NCI-H146 treated with DMSO at 0.1 percent for 48 hours (cell line): Measurements from ENCODE around the gene CIC.
"Not testable (repeated sequence)": the region's sequence is repeated elsewhere in the genome, so short reads cannot be mapped to it uniquely, and the experiment has no call there.

ENCODE experiments used
- DNase-seq: peaks from one replicate; lab custom pipeline; 2025; ENCODE audit not compliant: unreplicated experiment; lab: John Stamatoyannopoulos, UW

CIC gene

GRCh38 chr19:42328106-42328505, 59.1 kb downstream of the CIC start:
- DNase-seq, result no peak

- no peak for DNase-seq
Observed at GRCh38 chr19:42328854-42329253, 59.8 kb downstream of the CIC start.

GRCh38 chr19:42330241-42330711, 61.2 kb downstream of the CIC start:
- no peak for DNase-seq

GRCh38 chr19:42331333-42331732, 62.3 kb downstream of the CIC start:
- not testable (repeated sequence) for DNase-seq

GRCh38 chr19:42332059-42332458, 63.0 kb downstream of the CIC start:
- DNase-seq, result no peak

DNA sequence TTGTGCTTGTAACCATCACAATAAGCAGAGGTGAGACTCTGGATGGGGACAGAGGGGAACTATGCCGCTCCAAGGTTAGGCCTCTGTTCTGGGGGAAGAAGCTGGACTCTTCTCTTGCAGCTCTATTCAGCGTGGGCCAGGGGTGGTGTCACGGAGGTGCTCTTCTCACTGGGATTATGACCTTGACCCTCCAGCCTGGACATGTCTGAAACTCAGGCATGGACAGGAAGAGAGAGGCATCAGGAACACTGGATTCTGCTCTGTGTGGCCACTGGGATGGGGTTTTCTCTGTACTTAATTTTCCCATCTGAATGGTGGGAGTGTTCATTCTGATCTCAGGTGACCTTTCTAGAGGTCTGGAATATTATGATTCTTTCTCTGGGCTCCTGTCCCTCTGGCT, 64.0 kb downstream of the CIC start:
- DNase-seq, result no peak

DNA sequence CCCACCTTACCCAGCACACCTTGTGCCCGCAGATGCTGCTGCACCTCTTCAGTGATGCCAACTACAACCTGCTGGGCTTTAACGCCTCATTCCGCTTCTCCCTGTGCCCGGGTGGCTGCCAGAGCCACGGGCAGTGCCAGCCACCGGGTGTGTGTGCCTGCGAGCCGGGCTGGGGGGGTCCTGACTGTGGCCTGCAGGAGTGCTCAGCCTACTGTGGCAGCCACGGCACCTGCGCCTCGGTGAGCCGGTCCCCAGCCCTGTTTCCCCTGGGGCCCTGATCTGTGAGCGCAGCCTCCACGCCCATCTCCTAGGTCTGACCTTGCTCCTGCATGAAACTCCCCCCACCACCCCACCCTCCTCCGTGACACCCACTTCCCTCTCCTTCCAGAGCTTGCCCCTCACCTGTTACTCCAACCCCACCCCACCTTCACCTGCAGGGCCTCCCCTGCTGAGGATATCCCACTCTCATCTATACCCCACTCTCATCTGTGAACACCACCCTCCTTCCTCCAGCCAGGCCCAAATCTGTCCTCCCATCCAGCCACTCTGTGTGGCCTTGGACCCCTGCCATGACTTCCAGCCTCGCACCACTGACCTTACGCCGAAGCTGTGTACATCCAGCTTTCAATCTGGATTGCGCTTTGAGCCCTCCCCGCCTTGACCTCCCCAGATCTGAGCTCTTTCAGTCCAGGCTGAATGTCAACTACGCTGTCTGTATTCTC, 65.1 kb downstream of the CIC start:
- DNase-seq, result no peak

- no peak for DNase-seq
Observed at GRCh38 chr19:42334697-42335373, 65.8 kb downstream of the CIC start.

DNA sequence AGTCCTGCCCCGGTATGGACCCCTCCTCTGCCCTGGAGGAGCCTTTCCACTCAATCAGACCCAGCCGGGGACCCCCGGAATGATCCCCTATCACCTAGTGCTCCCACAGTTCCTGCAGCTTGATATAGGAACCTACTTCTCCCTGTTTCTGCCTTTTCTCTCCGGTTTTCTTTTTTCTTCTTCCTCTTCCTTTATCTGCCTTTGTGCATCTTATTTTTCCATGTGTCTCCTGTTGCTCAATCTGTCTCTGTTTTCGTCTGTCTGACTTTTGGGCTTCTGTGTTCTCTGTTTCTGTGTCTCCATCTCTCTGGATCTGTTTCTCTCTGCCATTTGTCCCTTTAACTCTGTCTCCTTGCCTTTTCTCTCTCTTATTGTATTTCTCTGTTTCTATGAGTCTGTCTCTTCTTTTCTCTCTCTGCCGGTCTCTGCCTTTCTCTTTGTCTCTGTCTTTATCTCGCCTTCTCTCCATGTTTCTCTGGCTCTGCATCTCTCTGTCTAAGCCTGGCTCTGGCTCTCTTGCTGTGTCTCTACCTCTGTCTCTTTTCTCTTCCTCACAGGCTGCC, 66.4 kb downstream of the CIC start:
- DNase-seq, result no peak

DNA sequence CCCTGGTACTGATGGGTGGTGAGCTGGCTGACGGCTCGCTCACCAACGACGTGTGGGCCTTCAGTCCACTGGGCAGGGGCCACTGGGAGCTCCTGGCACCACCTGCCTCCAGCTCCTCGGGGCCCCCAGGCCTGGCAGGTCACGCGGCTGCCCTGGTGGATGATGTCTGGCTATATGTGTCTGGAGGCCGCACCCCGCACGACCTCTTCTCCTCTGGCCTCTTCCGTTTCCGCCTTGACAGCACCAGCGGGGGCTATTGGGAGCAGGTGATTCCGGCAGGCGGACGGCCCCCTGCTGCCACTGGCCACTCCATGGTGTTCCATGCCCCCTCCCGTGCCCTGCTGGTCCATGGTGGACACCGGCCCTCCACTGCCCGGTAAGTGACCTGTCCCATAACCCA, 66.9 kb downstream of the CIC start:
- no peak for DNase-seq

DNA sequence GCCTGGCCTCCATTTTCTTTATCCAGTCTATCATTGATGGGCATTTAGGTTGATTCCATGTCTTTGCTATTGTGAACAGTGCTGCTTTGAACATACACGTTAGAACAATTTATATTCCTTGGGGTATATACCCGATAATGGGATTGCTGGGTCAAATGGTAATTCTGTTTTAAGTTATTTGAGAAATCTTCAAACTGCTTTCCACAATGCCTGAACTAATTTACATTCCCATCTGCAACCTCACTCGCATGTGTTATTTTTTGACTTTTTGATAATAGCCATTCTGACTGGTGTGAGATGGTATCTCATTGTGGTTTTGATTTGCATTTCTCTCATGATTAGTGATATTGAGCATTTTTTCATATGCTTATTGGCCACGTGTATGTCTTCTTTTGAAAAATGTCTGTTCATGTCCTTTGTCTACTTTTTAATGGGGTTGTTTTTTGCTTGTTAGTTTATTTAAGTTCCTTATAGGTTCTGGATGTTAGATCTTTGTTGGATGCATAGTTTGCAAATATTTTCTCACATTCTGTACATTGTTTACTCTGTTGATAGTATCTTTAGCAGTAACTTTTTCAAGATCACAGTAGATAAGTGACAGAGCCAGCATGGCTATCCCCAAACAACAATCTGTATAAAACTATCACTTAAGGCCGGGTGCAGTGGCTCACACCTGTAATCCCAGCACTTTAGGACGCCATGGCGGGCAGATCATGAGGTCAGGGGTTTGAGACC, 70.2 kb downstream of the CIC start:
- DNase-seq, result not testable (repeated sequence)

DNA sequence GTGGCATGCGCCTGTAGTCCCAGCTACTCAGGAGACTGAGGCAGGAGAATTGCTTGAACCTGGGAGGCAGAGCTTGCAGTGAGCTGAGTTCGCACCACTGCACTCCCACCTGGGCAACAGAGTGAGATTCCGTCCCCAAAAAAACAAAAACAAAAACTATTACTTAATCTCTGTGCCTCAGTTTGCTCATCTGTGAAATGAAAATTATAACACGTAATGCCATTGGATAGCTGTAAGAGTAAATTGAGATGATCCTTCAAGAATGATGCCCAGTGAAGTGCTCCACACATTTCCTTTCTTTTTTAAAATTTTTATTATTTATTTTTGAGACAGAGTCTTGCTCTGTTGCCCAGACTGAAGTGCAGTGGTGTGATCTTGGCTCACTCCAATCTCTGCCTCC, 70.9 kb downstream of the CIC start:
- not testable (repeated sequence) for DNase-seq

- DNase-seq, result no peak
Observed at GRCh38 chr19:42343344-42344110, 74.5 kb downstream of the CIC start.

DNA sequence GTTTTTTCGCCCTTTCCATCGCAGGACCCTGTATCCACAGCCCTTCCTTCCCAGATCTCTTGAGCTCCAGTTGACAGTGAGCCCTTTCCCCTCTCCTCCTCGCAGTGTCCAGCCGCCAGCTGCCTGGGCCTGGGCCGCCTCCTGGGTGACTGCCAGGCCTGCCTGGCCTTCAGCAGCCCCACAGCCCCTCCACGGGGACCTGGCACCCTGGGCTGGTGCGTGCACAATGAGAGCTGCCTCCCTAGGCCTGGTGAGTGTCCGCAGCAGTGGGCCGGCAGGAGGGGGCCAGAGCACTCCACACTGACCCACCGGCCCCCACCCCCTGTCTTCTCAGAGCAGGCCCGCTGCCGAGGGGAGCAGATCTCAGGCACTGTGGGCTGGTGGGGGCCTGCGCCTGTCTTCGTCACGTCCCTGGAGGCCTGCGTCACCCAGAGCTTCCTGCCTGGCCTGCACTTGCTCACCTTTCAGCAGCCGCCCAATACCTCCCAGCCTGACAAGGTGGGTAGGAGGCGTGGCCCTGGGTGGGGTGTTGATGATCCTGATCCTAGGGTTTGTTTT, 75.4 kb downstream of the CIC start:
- DNase-seq, result no peak
